HUES64 (cell line): Measurements from ENCODE around the gene GPR183.

Experiments
- H3K27ac ChIP-seq: 2 replicates; pipeline ENCODE4 v1.7.0; 2013; ENCODE audit warnings: low read depth, low read length, inconsistent platforms
- H3K27me3 ChIP-seq: 2 replicates; pipeline ENCODE4 v1.6.1; 2013; ENCODE audit warnings: mild to moderate bottlenecking, low read length; ENCODE audit not compliant: insufficient read depth
- H3K36me3 ChIP-seq: 2 replicates; pipeline ENCODE4 v1.6.1; 2013; ENCODE audit warnings: mild to moderate bottlenecking, low read length; ENCODE audit not compliant: insufficient read depth
- H3K4me1 ChIP-seq: 2 replicates; pipeline ENCODE4 v1.6.1; 2013; ENCODE audit warnings: mild to moderate bottlenecking, low read length, moderate library complexity; ENCODE audit not compliant: insufficient read depth
- H3K4me3 ChIP-seq: 2 replicates; pipeline ENCODE4 v1.5.1; 2013; ENCODE audit warnings: mild to moderate bottlenecking, low read length, moderate library complexity
- H3K9ac ChIP-seq: 2 replicates; pipeline ENCODE4 v1.6.1; 2013; ENCODE audit warnings: mild to moderate bottlenecking, low read depth, low read length
- H3K9me3 ChIP-seq: 2 replicates; pipeline ENCODE4 v1.6.1; 2013; ENCODE audit warnings: low read depth, low read length; ENCODE audit not compliant: insufficient read depth
- WGBS: fragments of 150-250, 120-280 bp; methylation state at CpG from one replicate; pipeline ENCODE4 v1.1.7; 2013; ENCODE audit warnings: missing lambda C conversion rate; 5-methylcytosine and 5-hydroxymethylcytosine counted together

The GPR183 gene

GRCh38 chr13:99290894-99291293 is 16.3 kb downstream of the GPR183 start:
- Histone ChIP-seq H3K9ac (no peak overlapping the region), H3K4me1 (no peaks in the 10 kb centered on the region), H3K27ac (no peak overlapping the region), H3K27me3 (no peaks in the 10 kb centered on the region), H3K4me3 (no peak overlapping the region), H3K9me3 (no peaks in the 10 kb centered on the region), H3K36me3 (no peaks in the 10 kb centered on the region; the same call in 1 of the 2 replicates)
- 85% methylated on average over 3 of the region's 3 CpGs for WGBS

GRCh38 chr13:99289674-99290337 is 17.4 kb downstream of the GPR183 start:
- Histone ChIP-seq H3K27me3 (no peaks in the 10 kb centered on the region), H3K36me3 (no peaks in the 10 kb centered on the region; the same call in 1 of the 2 replicates), H3K9me3 (no peaks in the 10 kb centered on the region), H3K4me1 (no peaks in the 10 kb centered on the region), H3K4me3 (no peak overlapping the region), H3K27ac (no peak overlapping the region), H3K9ac (no peak overlapping the region)
- 96% methylated on average over 5 of the region's 7 CpGs for WGBS

- 97% methylated on average over 2 of the region's 2 CpGs for WGBS
- Histone ChIP-seq H3K27ac (no peak overlapping the region), H3K36me3 (no peaks in the 10 kb centered on the region; the same call in 1 of the 2 replicates)
Measured at GRCh38 chr13:99289271-99289670, 17.9 kb downstream of the GPR183 start.

DNA sequence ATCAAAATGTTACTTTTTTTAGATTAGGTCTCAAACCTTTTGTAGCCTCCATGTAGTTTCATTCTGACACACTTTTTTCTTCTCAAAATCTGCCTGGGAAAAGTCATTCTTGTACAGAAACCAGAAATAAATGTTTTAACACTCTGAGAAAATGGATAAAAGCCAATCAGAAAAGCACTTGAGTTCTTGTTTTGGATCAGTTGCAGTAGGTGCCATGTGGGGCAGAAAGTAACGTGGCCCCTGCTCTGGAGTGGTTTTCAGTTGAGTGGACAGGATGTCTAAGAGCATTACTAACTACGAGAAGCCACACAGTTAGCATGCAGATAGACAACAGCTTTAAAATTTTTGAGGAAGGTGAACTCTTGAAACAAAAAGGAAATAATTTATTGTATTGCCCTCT is 19.1 kb downstream of the GPR183 start:
- no peaks in the 10 kb centered on the region; the same call in 1 of the 2 replicates for H3K36me3 ChIP-seq
- H3K9ac ChIP-seq = no peak overlapping the region
- H3K9me3 ChIP-seq = no peaks in the 10 kb centered on the region
- H3K27me3 ChIP-seq = no peaks in the 10 kb centered on the region
- H3K27ac ChIP-seq = no peak overlapping the region
- 88% methylated on average over 2 of the region's 2 CpGs for WGBS
- H3K4me1 ChIP-seq = no peaks in the 10 kb centered on the region
- no peak overlapping the region for H3K4me3 ChIP-seq

More at GRCh38 chr13:99289271-99289670, 17.9 kb downstream of the GPR183 start:
- no peaks in the 10 kb centered on the region for H3K9me3 ChIP-seq
- no peaks in the 10 kb centered on the region for H3K27me3 ChIP-seq
- H3K4me1 ChIP-seq = no peaks in the 10 kb centered on the region
- H3K4me3 ChIP-seq = no peak overlapping the region
- H3K9ac ChIP-seq = no peak overlapping the region

DNA sequence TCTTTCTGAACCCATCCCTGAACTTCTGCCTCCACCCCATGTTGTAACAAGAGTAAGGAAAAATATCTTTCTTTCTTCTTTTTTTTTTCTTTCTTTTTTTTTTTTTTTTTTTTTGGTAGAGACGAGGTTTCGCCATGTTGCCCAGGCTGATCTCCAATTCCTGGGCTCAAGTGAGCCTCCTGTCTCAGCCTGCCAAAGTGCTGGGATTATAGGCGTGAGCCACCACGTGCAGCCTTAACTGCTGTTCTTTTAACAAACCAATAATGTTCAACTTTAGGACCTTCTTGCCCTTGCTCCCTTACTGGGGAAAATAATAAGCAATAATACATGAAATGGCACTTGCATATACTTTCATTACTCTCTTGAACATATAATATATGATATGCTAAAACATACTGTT is 19.6 kb downstream of the GPR183 start:
- 93% methylated on average over 4 of the region's 4 CpGs for WGBS
- no peaks in the 10 kb centered on the region; the same call in 1 of the 2 replicates for H3K36me3 ChIP-seq
- no peaks in the 10 kb centered on the region for H3K9me3 ChIP-seq
- no peak overlapping the region for H3K4me3 ChIP-seq
- no peaks in the 10 kb centered on the region for H3K4me1 ChIP-seq
- H3K27me3 ChIP-seq = no peaks in the 10 kb centered on the region
- no peak overlapping the region for H3K9ac ChIP-seq
- no peak overlapping the region for H3K27ac ChIP-seq

- Histone ChIP-seq H3K9ac (no peak overlapping the region), H3K27me3 (no peaks in the 10 kb centered on the region), H3K36me3 (no peaks in the 10 kb centered on the region; the same call in none of the 2 replicates), H3K9me3 (no peaks in the 10 kb centered on the region), H3K27ac (no peak overlapping the region), H3K4me1 (no peaks in the 10 kb centered on the region), H3K4me3 (no peak overlapping the region)
- 94% methylated on average over 10 of the region's 10 CpGs for WGBS
Measured at GRCh38 chr13:99285432-99286182, 21.6 kb downstream of the GPR183 start.

DNA sequence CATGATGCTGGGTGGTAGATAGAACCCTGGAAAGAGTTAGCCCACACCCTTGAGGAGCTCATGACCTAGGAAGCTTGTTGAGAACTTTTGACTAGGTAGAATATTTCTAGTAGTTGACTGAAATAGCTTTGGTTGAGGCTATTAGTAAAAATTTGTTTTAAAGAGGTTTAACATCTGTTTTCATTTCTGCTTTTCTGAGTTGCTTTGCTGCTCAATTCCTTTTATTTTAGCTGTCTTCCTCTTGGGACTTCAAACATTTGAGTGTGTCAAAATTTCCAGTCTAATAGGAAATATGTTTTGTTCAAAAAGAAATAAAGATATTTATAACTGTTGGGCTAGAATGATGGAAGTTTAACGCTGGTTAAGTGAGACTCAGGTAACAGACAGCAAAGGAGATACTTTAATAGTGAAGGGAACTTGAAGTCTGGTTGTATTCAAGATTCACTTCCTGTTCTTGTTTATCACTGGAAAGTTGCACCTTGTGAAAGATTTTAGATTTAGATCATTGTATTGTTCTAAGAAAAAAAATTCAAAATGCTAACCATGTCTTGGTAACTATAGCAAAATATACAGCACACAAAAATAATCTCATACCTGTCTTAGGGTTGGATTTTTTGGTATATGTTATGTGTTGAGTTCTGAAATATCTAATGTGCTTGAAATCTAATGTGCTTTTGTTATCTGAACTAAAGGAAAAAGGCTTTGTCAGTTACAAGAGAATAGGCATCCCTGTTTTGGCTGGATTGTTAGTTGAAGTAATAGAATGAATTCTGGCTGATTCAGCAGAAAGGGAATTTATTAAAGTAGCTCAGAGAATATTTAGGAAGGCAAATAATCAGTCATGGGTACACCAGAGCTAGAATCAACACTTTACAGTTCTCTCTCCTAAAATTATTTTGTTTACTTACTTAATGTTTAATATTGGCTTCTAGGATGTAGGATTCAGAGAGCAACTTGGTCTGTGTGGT is 24.7 kb downstream of the GPR183 start:
- no peak overlapping the region for H3K27ac ChIP-seq
- no peak overlapping the region for H3K9ac ChIP-seq
- H3K4me1 ChIP-seq = no peaks in the 10 kb centered on the region
- H3K27me3 ChIP-seq = no peaks in the 10 kb centered on the region
- H3K9me3 ChIP-seq = no peaks in the 10 kb centered on the region
- H3K4me3 ChIP-seq = no peak overlapping the region
- WGBS = 97% methylated on average over 1 of the region's 1 CpG
- no peaks in the 10 kb centered on the region; the same call in none of the 2 replicates for H3K36me3 ChIP-seq

DNA sequence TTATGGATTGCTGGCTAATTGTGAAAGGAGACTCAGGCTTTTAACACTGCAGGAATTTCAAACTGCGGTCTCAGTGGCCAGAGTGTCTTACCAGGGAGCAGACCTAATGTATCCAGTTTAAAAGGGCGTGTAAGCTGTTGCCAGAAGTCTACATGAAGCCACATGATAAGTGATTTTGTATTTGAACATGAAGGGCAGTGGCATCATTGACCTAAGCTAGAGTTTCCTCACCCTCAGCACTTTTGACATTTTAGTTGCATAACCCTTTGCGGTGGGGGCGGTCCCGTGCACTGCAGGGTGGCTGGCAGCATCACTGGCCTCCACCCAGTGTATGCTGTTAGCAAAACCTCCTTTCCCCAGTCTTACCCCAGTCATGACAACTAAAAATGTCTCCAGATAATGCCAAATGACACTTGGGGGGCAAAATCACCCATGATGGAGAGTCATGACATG is 25.4 kb downstream of the GPR183 start:
- H3K9me3 ChIP-seq = no peaks in the 10 kb centered on the region
- H3K4me1 ChIP-seq = no peaks in the 10 kb centered on the region
- H3K27me3 ChIP-seq = no peaks in the 10 kb centered on the region
- no peak overlapping the region for H3K27ac ChIP-seq
- H3K4me3 ChIP-seq = no peak overlapping the region
- no peaks in the 10 kb centered on the region; the same call in 1 of the 2 replicates for H3K36me3 ChIP-seq
- WGBS = 89% methylated on average over 5 of the region's 5 CpGs
- no peak overlapping the region for H3K9ac ChIP-seq

- WGBS = 86% methylated on average over 3 of the region's 3 CpGs
- H3K27me3 ChIP-seq = no peaks in the 10 kb centered on the region
- no peaks in the 10 kb centered on the region; the same call in 1 of the 2 replicates for H3K36me3 ChIP-seq
- H3K9me3 ChIP-seq = no peaks in the 10 kb centered on the region
- H3K4me3 ChIP-seq = no peak overlapping the region
- no peak overlapping the region for H3K27ac ChIP-seq
- H3K4me1 ChIP-seq = peaks cover 10% of the 10 kb centered on the region; the same call in 1 of the 2 replicates
- no peak overlapping the region for H3K9ac ChIP-seq
Measured at GRCh38 chr13:99280166-99280565, 27.0 kb downstream of the GPR183 start.

DNA sequence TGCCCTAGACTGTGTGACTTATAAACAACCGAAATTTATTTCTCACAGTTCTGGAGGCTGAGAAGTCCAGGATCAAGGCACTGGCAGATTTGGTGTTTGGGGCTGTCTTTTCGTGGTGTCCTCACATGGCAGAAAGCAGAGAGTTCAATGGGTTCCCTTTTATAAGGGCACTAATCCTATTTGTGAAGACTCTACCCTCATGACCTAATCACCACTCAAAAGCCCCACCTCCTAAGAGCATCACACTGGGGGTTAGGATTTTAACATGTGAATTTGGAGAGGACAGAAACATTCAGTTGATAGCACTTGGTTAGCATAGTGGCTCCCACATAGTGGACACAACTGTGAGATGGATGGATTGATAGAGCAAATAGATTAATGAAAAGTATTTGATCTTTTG is 27.6 kb downstream of the GPR183 start:
- H3K27ac ChIP-seq = no peak overlapping the region
- H3K4me1 ChIP-seq = peaks cover 10% of the 10 kb centered on the region; the same call in 1 of the 2 replicates
- no peaks in the 10 kb centered on the region; the same call in 1 of the 2 replicates for H3K36me3 ChIP-seq
- no peaks in the 10 kb centered on the region for H3K27me3 ChIP-seq
- H3K9ac ChIP-seq = no peak overlapping the region
- H3K9me3 ChIP-seq = no peaks in the 10 kb centered on the region
- WGBS = 84% methylated on average over 2 of the region's 2 CpGs
- H3K4me3 ChIP-seq = no peak overlapping the region
